Inferior parietal cortex (tissue), 1 donor: ENCODE results near the gene UBE2F.
"Not testable (repeated sequence)": the region's sequence is repeated elsewhere in the genome, so short reads cannot be mapped to it uniquely, and the experiment has no call there.

ENCODE experiments used
- DNase-seq: peaks from one replicate; pipeline ENCODE4 v3.0.0-alpha.2; 2016; ENCODE audit errors: extremely low spot score

UBE2F gene

DNA sequence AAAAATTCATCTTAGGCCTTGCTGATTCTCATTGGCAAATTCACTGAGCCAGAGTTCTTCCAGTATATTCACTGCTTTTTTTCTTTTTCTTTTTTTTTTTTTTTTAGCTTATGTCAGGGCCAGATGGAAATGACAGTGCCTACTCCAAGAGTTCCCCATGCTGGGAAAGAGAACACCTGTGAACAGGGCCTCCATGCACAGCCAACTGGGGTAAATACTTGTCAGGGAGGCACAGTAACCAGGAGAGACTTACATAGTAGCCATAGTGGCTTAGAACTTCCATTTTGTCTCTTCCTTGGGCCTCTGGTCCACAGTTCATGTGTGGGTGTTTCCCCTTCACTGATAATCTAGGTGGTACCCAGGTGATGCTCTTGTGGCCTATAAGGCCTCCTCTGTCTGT, 78.8 kb downstream of the UBE2F start:
- no peak for DNase-seq

DNA sequence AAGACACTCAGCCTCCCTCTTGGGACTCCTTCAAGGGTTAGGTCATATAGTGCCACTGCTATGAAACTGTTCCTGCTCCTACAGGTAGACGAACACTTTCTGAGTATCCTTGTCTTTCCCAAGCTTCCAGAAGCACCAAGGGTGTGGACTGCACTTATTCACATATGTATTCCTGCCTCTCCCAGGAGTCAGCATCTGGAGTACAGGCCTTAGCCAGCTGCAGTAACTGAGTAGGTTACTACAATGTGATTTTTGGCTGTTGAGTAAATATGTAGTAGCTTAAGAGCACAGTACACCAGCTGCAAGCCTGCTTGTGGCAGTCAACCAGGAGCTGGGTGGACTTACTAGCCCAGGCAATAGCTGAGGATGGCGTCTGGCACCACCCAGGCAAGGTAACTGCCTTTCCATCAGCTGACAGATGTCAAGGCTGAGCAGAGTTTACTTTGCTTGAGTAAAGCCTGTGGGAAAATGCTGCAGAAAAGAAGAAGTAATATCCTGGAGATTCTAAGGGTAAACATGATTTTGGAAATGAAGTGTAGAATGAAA, 80.0 kb downstream of the UBE2F start:
- no peak for DNase-seq

DNA sequence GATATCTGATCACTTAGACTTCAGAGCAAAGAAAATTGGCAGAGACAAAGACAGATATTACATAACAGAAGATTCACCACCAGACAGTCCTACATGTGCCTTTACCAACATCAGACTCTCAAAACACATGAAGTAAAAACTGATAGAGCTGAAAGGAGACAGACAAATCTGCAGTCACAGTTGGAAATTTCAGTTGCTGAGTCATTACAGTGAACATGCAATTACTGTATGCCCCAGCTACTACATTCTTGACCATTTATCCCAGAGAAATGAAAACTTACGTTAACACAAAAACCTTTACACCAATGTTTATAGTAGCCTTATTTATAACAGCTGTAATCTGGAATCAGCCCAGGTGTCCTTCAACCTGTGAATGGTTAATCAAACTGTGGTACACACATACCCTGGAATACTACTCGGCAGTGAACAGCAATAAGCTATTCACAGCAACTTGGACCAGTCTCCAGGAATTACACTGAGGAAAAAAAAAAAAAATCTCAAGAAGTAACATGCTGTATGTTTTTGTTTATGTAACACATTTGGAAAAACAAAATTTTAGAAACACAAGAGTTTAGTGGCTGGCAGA, 86.5 kb downstream of the UBE2F start:
- DNase-seq: no peak

DNA sequence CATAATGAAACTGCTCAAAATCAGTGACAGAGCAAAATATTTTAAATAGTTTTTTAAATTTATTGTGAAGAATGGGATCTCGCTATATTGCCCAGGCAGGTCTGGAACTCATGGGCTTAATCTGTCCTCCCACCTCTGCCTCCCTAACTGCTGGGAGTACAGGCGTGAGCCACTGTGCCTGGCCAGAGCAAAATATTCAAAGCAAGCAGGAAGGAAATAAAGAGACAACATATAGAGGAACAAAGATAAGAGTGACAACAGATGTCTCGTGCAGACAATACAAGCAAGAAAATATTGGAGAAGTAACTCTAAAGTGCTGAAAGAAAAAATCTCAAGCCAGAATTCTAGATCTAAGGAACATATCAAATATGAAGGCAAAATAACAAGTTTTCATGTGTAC, 89.0 kb downstream of the UBE2F start:
- no peak for DNase-seq

DNA sequence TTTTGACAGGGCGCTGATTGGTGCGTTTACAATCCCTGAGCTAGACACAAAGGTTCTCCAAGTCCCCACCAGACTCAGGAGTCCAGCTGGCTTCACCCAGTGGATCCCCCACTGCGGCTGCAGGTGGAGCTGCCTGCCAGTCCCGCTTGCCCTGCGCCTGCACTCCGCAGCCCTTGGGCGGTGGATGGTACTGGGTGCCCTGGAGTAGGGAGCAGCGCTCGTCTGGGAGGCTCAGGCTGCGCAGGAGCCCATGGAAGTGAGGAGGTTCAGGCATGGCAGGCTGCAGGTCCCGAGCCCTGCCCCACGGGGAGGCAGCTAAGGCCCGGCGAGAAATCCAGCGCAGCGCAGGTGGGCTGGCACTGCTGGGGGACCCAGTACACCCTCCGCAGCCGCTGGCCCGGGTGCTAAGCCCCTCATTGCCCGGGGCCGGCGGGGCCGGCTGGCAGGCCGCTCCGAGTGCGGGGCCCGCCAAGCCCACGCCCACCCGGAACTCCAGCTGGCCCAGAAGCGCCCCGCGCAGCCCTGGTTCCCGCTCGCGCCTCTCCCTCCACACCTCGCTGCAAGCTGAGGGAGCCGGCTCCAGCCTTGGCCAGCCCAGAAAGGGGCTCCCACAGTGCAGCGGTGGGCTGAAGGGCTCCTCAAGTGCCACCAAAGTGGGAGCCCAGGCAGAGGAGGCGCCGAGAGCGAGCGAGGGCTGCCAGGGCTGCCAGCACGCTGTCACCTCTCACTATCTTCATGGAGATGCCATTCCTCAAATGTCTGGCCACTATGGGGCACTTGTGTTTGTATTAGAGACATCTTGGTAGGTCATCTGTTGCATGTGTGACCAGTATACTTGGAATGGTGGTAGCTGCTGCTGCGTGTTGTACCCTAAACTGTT, 91.1 kb downstream of the UBE2F start:
- not testable (repeated sequence) for DNase-seq

DNA sequence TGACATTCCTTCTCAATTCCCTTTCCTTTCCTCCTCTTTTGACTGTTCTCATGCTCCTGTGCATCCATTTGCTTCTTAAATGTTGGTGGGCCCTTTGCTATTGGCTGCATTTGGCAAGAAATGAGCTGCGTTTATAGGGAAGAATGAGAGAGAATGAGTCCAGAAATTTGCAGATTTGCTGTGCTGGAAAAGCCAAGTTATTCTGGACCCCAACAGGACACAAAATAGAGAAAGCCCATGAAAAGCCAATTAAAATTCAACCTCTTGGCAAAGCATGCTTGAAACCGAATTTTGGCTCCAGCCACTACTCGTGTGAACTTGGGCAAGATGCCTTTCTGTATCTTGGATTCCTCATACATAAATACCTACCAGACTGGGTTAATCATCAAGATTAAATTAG, 92.7 kb downstream of the UBE2F start:
- no peak for DNase-seq

GRCh38 chr2:238060096-238060541, 93.3 kb downstream of the UBE2F start:
- DNase-seq: no peak

GRCh38 chr2:238060542-238061314, 93.9 kb downstream of the UBE2F start, which contains the start of gene SCLY:
SCLY (plus strand) TSS chr2:238061001; CDS start chr2:238061055, 54 bp downstream.
- DNase-seq: peak; percentile 94

DNA sequence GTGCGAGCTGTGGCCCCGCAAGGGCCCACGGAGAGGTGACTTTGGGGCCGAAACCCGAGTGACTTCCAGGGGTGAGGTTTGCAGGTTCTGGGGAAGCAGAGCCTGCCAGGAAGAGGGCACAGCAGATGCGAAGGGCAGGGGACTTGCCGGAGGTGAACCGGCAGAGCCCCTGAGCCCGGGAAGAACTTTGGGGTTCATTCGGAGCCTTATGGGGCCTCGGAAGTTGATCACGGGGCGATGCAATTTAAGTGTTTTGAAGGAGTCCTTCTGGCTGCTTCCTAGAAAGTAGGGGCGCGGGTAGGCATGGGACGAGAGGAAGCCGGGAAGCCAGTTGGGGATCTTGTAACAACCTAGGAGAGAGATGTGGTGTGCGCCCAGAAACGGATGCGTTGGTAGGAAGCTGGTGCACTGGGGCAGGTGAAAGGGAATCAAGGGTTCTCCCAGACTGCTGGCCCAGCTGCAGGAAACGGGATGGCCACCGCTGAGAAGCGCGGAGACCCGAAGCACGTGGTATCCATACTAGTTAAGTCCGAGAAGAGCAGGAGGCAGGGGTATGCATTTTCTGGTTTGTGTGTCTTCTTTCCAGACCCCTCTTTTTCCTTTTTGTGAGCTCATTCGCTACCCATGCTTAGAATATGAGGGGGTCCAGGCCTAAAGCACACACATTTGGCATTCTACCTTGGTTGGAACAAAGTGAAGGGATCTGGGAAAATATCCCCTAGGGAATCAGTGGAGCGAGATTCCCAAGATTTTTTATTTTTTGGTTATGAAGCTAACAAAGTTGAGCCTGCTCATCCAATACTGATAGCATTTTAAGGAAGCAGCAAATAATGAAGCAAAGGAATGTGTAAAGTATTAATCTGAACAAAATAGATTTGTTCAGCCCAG, 94.7 kb downstream of the UBE2F start:
- DNase-seq: no peak

- DNase-seq: no peak
Observed at GRCh38 chr2:238063414-238064189, 96.8 kb downstream of the UBE2F start.

GRCh38 chr2:238064376-238064775, 97.6 kb downstream of the UBE2F start:
- DNase-seq: no peak

- DNase-seq: no peak
Observed at GRCh38 chr2:238065071-238065846, 98.4 kb downstream of the UBE2F start.

- DNase-seq: no peak
Observed at GRCh38 chr2:238066218-238066617, 99.4 kb downstream of the UBE2F start.

GRCh38 chr2:238066718-238067117, 99.9 kb downstream of the UBE2F start:
- not testable (repeated sequence) for DNase-seq

- no peak for DNase-seq
Observed at GRCh38 chr2:238067939-238068338, 101.1 kb downstream of the UBE2F start.

GRCh38 chr2:238069021-238069709, 102.4 kb downstream of the UBE2F start:
- DNase-seq: no peak

DNA sequence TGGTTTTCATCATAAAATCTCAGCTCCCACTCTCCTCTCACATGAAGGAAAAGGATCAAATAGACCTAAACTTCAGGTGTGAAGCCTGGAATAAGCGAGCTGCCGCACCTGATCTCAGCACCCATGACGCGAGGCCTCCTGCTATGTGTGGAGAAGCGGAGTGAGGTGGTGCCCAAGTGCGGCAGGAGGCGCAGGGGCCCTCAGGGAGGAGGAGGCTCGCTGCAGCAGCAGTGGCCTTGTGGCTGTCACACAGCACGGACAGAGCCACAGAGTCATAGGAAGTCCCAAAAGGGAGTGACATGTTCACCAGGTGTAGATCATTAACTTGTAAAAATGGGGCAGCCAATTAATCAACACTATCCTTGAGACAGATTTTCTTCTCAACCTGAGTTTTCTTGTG, 103.1 kb downstream of the UBE2F start:
- DNase-seq: no peak

DNA sequence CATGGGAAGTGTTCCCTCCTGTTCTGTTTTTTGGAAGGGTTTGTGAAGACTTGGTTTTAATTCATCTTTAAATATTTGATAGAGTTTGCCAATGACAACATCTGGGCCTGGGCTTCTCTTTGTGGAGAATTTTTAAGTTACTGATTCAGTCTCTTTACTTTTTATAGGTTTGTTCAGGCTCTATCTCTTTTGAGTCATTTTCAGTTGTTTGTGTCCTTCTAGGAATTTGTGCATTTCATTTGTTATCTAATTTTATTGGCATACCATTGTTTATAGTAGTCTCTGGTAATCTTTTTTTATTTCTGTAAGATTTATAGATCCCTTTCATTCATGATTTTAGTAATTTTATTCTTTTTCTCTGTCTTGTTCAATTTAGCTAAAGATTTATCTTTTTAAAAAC, 108.6 kb downstream of the UBE2F start:
- DNase-seq: no peak

- no peak for DNase-seq
Observed at GRCh38 chr2:238077292-238077691, 110.5 kb downstream of the UBE2F start.
